ENCODE data around the gene PORCN. TPM values are rescaled to one million over a fixed set of nuclear protein-coding genes. Genes with fewer than 3 reads are reported as not detected.
A peak's percentile ranks its signal among the peaks of the same experiment; 100 is the strongest.
"Not testable (repeated sequence)": the region's sequence is repeated elsewhere in the genome, so short reads cannot be mapped to it uniquely, and the experiment has no call there.

The PORCN gene
- total RNA-seq, 1 donor from 2014 or later = 9.4 TPM

- no peak overlapping the region for H3K27ac Mint-ChIP-seq (ENCODE audit: unreplicated experiment)
- H3K4me1 Mint-ChIP-seq (ENCODE audit: unreplicated experiment) = peaks cover 3% of the 10 kb centered on the region
- H3K27me3 Mint-ChIP-seq (ENCODE audit: unreplicated experiment) = peaks cover 3% of the 10 kb centered on the region
- TF ChIP-seq CTCF (IDR thresholded peaks at IDR 0.05; ENCODE audit: unreplicated experiment) = no peak
- H3K36me3 Mint-ChIP-seq (ENCODE audit: low read depth, unreplicated experiment) = peaks cover 6% of the 10 kb centered on the region
- H3K4me3 Mint-ChIP-seq (ENCODE audit: unreplicated experiment) = no peak overlapping the region
- no peak for DNase-seq (ENCODE audit: low spot score)
- no peaks in the 10 kb centered on the region for H3K9me3 Mint-ChIP-seq (ENCODE audit: unreplicated experiment)
Observed at GRCh38 chrX:48515842-48516241, 7.0 kb downstream of the PORCN start.

GRCh38 chrX:48516285-48516684, 7.5 kb downstream of the PORCN start:
- no peak overlapping the region for H3K27ac Mint-ChIP-seq (ENCODE audit: unreplicated experiment)

GRCh38 chrX:48516987-48517386, 8.2 kb downstream of the PORCN start:
- Mint-ChIP-seq H3K9me3 (ENCODE audit: unreplicated experiment) (no peaks in the 10 kb centered on the region), H3K27ac (ENCODE audit: unreplicated experiment) (no peak overlapping the region), H3K4me1 (ENCODE audit: unreplicated experiment) (peaks cover 3% of the 10 kb centered on the region), H3K36me3 (ENCODE audit: low read depth, unreplicated experiment) (peaks cover 6% of the 10 kb centered on the region), H3K4me3 (ENCODE audit: unreplicated experiment) (no peak overlapping the region), H3K27me3 (ENCODE audit: unreplicated experiment) (peaks cover 3% of the 10 kb centered on the region)
- no peak for TF ChIP-seq CTCF (IDR thresholded peaks at IDR 0.05; ENCODE audit: unreplicated experiment)
- no peak for DNase-seq (ENCODE audit: low spot score)

More at GRCh38 chrX:48516285-48516684, 7.5 kb downstream of the PORCN start:
- Mint-ChIP-seq H3K36me3 (ENCODE audit: low read depth, unreplicated experiment) (peaks cover 6% of the 10 kb centered on the region), H3K9me3 (ENCODE audit: unreplicated experiment) (no peaks in the 10 kb centered on the region), H3K4me3 (ENCODE audit: unreplicated experiment) (peak overlapping the region; percentile 35), H3K27me3 (ENCODE audit: unreplicated experiment) (peaks cover 3% of the 10 kb centered on the region), H3K4me1 (ENCODE audit: unreplicated experiment) (peaks cover 3% of the 10 kb centered on the region)
- no peak for TF ChIP-seq CTCF (IDR thresholded peaks at IDR 0.05; ENCODE audit: unreplicated experiment)
- no peak for DNase-seq (ENCODE audit: low spot score)

- H3K27ac Mint-ChIP-seq (ENCODE audit: unreplicated experiment); DNase-seq (ENCODE audit: low spot score); H3K4me1 Mint-ChIP-seq (ENCODE audit: unreplicated experiment); H3K9me3 Mint-ChIP-seq (ENCODE audit: unreplicated experiment); H3K36me3 Mint-ChIP-seq (ENCODE audit: low read depth, unreplicated experiment); H3K4me3 Mint-ChIP-seq (ENCODE audit: unreplicated experiment); H3K27me3 Mint-ChIP-seq (ENCODE audit: unreplicated experiment): not testable (repeated sequence)
Observed at GRCh38 chrX:48519481-48519880, 10.7 kb downstream of the PORCN start.

GRCh38 chrX:48520455-48520854, 11.7 kb downstream of the PORCN start:
- H3K9me3 Mint-ChIP-seq (ENCODE audit: unreplicated experiment) = no peaks in the 10 kb centered on the region
- H3K4me1 Mint-ChIP-seq (ENCODE audit: unreplicated experiment) = peaks cover 3% of the 10 kb centered on the region
- no peak for TF ChIP-seq CTCF (IDR thresholded peaks at IDR 0.05; ENCODE audit: unreplicated experiment)
- H3K4me3 Mint-ChIP-seq (ENCODE audit: unreplicated experiment) = peak overlapping the region; percentile 94
- H3K27me3 Mint-ChIP-seq (ENCODE audit: unreplicated experiment) = peaks cover 3% of the 10 kb centered on the region
- no peak overlapping the region for H3K27ac Mint-ChIP-seq (ENCODE audit: unreplicated experiment)
- DNase-seq (ENCODE audit: low spot score) = no peak
- H3K36me3 Mint-ChIP-seq (ENCODE audit: low read depth, unreplicated experiment) = peaks cover 6% of the 10 kb centered on the region

- no peaks in the 10 kb centered on the region for H3K9me3 Mint-ChIP-seq (ENCODE audit: unreplicated experiment)
- H3K36me3 Mint-ChIP-seq (ENCODE audit: low read depth, unreplicated experiment) = peaks cover 5% of the 10 kb centered on the region
- no peak for DNase-seq (ENCODE audit: low spot score)
- peak overlapping the region; percentile 94 for H3K4me3 Mint-ChIP-seq (ENCODE audit: unreplicated experiment)
- H3K4me1 Mint-ChIP-seq (ENCODE audit: unreplicated experiment) = peaks cover 3% of the 10 kb centered on the region
- peak overlapping the region; percentile 36 for H3K27ac Mint-ChIP-seq (ENCODE audit: unreplicated experiment)
- no peak for TF ChIP-seq CTCF (IDR thresholded peaks at IDR 0.05; ENCODE audit: unreplicated experiment)
- peaks cover 3% of the 10 kb centered on the region for H3K27me3 Mint-ChIP-seq (ENCODE audit: unreplicated experiment)
Observed at GRCh38 chrX:48520976-48521352, 12.2 kb downstream of the PORCN start.
